ENCODE results near the gene ETV5.

Gene ETV5

DNA sequence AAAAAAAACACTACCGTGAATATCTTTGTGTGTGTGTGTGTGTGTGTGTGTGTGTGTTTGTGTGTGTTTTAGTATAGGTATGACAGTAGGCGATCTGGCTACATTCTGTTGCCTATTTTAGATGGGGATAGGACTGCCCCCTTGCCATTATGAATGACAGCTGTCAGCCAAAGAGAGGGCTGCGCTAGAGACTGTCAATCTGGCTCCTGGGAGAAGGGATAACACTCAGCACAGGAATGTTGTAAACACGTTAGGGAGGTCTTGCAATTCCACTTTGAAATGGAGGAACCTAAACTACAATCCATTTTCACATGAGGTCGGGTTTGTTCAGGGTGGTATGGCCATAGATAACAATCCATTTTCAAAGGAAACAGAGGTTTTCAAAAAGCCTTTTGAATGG lies 14.1 kb upstream of the ETV5 start:
- DNase-seq (ENCODE audit: low spot score): no peak

- DNase-seq (ENCODE audit: low spot score): no peak
These were observed 13.1 kb upstream of the ETV5 start for GRCh38 chr3:186121968-186122367.

- DNase-seq (ENCODE audit: low spot score): no peak
These were observed 12.4 kb upstream of the ETV5 start for GRCh38 chr3:186121278-186121677.

GRCh38 chr3:186119499-186119898 lies 10.6 kb upstream of the ETV5 start:
- DNase-seq (ENCODE audit: low spot score): no peak

DNA sequence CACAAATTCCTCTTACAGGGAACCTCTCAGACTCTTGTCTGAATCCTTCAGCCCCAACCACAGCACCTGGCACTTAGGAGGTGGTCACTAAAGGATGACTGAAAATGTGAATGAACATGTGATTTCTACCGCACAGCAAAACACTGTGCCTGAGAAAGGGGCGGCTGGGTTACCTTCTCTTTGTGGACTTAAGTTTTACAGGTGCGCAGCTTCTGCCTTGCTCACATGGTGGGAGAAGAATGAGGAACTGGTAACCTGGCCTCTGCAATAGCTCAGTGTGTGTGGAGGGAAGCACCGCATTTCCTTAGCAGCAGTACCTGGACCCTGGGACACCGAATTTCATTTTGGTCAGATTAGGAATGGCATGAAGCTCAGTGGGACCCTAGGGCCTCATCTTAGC lies 9.8 kb upstream of the ETV5 start:
- no peak for DNase-seq (ENCODE audit: low spot score)

GRCh38 chr3:186117521-186118134 lies 8.7 kb upstream of the ETV5 start:
- no peak for DNase-seq (ENCODE audit: low spot score)

- no peak for DNase-seq (ENCODE audit: low spot score)
These were observed 6.5 kb upstream of the ETV5 start for GRCh38 chr3:186115239-186115996.

- no peak for DNase-seq (ENCODE audit: low spot score)
These were observed 2.4 kb upstream of the ETV5 start for GRCh38 chr3:186110975-186111974.

GRCh38 chr3:186109897-186110803 lies 1.3 kb upstream of the ETV5 start:
- DNase-seq (ENCODE audit: low spot score): peak; percentile 65

DNA sequence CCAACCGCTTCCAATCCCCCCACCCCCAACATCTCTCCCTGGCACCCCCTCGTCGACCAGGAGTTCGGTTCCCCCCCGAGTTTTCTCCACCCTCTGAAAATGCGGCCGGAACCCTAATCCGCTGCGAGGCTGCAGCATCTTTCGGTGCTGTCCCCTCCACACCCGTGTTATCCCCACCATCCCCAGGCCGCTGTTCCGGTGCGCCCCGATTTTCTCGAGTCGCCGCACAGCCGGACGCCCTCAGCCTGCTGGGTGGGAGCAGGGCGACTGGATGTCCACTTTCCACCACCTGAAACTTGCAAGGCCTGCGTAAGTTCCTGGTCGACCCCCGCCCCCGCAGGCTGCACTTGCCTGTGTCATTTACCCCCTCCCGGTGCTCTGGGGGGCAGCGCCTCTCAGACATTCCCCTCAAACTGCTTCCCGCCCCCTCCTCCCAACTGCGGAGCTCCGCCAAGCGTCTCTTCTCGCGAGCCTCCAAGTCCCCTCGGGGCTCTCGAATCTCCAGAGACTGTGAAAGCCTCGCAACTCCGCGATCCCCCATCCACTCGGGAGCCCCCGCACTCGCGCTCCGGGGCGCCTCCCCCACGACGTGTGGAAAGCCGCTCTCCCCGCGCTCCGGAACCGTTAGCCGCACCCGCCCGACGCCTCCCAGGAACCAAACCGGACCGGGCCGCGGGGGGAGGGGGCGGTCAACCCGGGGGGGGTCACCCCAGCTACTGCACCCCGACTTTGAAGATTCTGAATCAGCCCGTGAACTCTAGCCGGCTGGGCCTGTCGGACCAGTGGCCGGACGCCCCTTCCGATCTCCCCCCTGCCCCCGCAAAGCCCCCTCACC lies 566 bp downstream of the ETV5 start:
- DNase-seq (ENCODE audit: low spot score): peak; percentile 83

DNA sequence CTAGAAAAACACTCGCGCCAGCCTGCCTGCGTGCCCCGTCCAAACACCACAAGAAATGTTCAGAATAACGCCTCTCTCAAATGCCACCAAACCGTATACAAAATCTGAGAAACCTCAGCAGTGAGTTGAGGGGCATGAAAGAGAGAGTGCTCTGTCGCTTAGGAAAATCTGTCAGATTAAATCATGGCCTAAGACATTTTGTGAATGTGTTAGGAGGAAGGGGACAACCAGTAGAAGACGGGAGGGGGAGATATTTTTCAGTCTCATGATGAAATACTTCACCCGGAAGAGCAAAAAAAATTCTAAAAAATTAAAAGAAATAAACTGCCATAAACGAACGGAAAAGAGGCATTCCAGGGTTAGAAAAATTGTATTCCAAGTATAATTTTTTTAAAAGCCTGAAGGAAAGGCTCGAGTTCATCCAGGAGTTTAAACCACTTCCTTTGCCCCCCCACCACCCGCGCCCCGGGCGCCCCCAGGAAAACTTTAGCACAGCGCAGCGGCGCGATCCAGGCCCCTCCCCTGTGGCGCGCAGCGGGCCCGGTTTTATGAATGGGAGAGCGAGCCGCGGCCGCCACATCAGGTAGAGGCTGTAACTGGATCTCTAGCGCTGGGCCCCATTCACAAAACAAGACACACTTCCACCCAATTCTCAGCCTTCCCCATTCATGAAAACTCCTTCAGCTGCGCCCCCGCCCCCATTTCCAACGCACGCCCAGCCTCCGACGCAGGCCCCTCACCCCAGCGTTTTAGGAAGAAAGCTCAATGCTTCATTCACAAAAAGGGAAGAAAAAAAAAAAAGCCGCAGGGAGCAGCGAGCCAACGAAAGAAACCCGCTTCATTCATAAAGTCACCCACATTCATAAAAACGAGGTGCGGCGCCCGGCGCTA lies 1.4 kb downstream of the ETV5 start:
- DNase-seq (ENCODE audit: low spot score): peak; percentile 87

GRCh38 chr3:186105543-186105942 lies 3.3 kb downstream of the ETV5 start:
- DNase-seq (ENCODE audit: low spot score): no peak

DNA sequence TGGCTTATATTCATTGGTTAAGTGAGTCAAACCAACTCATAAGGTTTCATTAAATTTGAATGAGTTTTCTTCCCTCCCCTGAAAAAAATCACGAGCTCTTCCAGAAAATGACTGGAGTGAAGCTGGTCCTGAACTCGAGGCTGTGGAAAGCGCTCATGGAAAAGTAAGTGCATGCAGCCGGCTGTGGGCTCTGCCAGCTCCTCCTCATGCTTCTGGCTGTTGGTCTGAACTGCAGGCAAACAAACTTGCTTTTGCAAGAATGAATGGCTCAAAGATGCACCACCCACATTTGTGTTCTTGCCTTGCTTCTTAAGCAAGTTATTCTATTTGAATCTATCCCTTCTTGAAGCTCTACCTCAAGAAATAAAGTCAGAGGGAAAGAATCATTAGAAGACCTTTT lies 6.2 kb downstream of the ETV5 start:
- no peak for DNase-seq (ENCODE audit: low spot score)

DNA sequence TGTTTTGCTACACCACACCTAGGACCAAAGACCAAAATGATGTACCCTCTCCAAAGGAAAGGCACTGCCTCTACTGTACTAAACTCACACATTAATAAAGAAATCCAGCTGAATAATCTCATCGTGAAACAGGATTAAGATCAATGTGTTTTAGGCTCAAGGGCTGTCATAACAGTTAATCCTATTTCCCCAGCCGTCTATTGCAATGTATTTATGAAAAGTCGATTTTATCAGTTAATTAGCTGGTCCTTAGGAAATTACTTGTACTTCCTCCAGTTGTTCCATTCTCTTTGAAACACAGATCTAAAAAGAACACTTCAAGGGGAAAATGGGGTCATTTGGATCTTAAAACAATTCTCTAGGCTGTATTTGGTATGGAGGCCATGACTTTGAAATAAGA lies 8.5 kb downstream of the ETV5 start:
- DNase-seq (ENCODE audit: low spot score): no peak

DNA sequence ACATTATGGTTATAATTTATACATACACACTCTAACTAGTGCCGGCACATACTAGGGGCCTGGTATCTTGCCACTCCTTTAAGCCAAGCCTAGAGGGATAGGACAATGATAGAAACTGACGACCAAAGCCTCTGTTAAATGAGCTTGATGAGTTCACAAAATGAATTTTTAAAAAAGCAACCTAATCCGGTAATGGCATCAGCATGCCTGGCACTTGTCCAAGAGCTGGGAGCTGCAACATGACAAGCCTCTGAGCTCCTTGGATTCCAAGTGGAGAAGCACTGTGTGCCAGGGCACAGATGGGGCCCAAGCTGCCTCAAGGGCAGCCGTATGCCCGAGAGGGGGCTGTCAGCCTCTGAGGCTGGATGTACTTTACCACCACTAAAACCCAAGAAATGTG lies 9.7 kb downstream of the ETV5 start:
- no peak for DNase-seq (ENCODE audit: low spot score)

DNA sequence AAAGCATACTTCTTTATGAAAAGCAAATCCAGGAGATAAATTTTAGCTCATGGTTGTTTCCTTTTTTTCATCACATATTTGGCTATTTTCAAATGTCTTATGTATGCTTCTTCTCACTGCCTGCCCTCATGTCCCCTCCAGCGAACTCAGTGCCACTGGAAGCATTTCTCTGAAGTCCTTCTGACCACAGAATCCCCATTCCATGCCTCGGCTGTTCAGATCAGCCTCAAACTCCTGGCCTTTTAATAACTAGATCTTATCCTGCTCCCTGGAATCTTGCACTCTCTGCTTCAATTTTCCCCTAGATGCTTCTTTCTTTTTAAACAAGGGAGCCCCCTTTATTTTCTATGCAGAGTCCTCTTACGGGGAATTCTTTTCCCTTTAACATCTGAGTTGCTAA lies 10.1 kb downstream of the ETV5 start:
- no peak for DNase-seq (ENCODE audit: low spot score)

DNA sequence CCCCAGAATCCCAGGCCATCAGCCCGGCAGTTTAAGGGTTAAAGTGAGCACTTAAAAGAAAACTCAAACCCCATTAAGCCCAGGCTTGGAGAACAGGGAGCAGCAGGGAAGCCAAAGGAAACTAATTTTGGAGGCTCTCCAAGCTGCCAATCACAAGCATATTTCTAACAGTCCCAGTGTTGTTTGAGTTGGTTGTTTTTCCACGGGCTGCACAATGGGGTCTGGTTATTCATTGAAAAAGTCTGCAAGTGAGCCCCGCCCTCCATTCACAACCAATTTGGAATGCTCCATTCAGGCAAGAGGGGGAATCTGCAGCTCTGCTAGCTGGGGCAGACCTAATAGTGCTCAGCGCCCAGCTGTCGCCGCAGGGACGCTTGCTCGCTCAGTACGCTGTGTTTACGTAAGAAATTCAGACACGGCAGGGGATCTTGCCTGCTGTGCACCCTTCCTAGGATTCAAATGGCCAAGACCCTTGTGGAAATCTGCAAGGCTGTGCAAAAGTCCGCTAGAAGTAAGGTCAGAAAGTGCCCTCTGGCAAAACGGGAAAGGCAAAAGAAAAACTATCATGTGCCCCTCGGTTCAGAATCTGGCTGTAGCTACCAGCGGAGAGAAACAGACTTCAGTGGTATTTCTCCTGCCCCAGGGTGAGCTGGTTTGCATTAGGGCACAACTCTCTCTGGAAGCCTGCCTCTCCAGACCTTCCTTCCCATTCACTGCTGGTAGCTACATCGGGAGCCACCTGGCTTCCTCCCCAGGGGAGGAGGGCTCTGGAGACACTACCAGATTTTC lies 11.0 kb downstream of the ETV5 start:
- DNase-seq (ENCODE audit: low spot score): peak; percentile 88

- DNase-seq (ENCODE audit: low spot score): no peak
These were observed 11.6 kb downstream of the ETV5 start for GRCh38 chr3:186097317-186097662.

GRCh38 chr3:186096290-186096689 lies 12.6 kb downstream of the ETV5 start:
- DNase-seq (ENCODE audit: low spot score): no peak

All from ecto neural progenitor cell (in vitro differentiated cells).